Vagina (tissue), 2 donors: Measurements from ENCODE around the gene COPS2. TPM values are rescaled to one million over a fixed set of nuclear protein-coding genes. Genes with fewer than 3 reads are reported as not detected.

ENCODE experiments used
- DNase-seq, 2 donors: peaks; one replicate each; pipeline ENCODE4 v3.0.0-alpha.2; 2017; ENCODE audit errors: extremely low spot score in 2 of 2
- H3K27ac ChIP-seq: fragments of 200-600 bp; sonication (generic); one replicate; pipeline ENCODE4 v1.5.1; 2019
- H3K27me3 ChIP-seq: fragments of 200-600 bp; sonication (generic); one replicate; pipeline ENCODE4 v1.5.1; 2019
- H3K36me3 ChIP-seq, 2 donors: fragments of 200-600 bp; sonication (generic); one replicate each; pipeline ENCODE4 v1.5.1; 2017 to 2019
- H3K4me1 ChIP-seq: fragments of 200-600 bp; sonication (generic); one replicate; pipeline ENCODE4 v1.5.1; 2019
- H3K4me3 ChIP-seq, 2 donors: fragments of 200-600 bp; sonication (generic); 1 replicate in 1 of 2; 2 replicates in 1 of 2; pipeline ENCODE4 v1.5.1; 2016 to 2019
- H3K9me3 ChIP-seq: fragments of 200-600 bp; sonication (generic); one replicate; pipeline ENCODE4 v1.5.1; 2019
- POLR2A ChIP-seq, 2 donors: fragments of 450-650 bp; IDR thresholded peaks; one replicate each; pipeline ENCODE4 v1.6.1; 2017; ENCODE audit warnings: antibody characterized with exemption in 2 of 2, mild to moderate bottlenecking in 2 of 2, moderate library complexity in 2 of 2
- POLR2AphosphoS5 ChIP-seq, 2 donors: sonication (generic); formaldehyde crosslinking; IDR thresholded peaks; one replicate each; pipeline ENCODE4 v1.9.0; 2017; ENCODE audit warnings: antibody characterized with exemption in 2 of 2, mild to moderate bottlenecking in 2 of 2, low read depth in 1 of 2; ENCODE audit not compliant: insufficient read depth in 1 of 2
- intact Hi-C: fragments of 100-400 bp; cut with DNase I; formaldehyde crosslinking; loops from one replicate; pipeline ENCODE4 v1.15.1; 2023
- total RNA-seq: library from RNA; depleted of rRNA; stranded (reverse); fragments of >200 nt; gene quantifications from one replicate; pipeline ENCODE4 v1.2.3, GENCODE V29; 2016
- TF ChIP-seq, protein P1 (sequence below), 3 experiments: fragments of 450-650 bp in 2 of 3; fragments of 200-600 bp in 1 of 3; sonication (generic) in 1 of 3; IDR thresholded peaks; one replicate each; pipeline ENCODE4 v1.5.1; 2017 to 2019; ENCODE audit warnings: antibody characterized with exemption in 3 of 3, mild to moderate bottlenecking in 2 of 3, moderate library complexity in 2 of 3

COPS2 gene
- total RNA-seq, 1 donor from 2014 or later = 45.2 TPM

DNA sequence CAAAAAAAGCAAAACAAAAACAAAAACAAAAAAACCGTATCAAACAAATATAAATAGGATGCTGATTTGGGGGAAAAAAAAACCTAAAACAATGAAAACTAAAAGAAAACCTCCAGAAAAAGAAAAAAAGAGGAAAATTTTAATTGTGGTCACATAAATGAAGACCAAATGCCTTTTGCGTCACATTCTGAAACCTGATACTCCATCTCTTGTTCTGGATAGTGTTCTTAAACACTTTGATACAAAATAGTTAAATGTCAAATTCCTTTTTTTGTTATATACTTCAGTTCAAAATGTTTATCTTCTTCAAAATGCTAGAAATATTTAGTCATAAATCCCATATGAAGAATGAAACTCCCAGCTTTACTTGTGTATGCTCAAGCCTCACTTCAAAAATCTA is 31.0 kb downstream of the COPS2 start:
- TF ChIP-seq, protein P1, sequence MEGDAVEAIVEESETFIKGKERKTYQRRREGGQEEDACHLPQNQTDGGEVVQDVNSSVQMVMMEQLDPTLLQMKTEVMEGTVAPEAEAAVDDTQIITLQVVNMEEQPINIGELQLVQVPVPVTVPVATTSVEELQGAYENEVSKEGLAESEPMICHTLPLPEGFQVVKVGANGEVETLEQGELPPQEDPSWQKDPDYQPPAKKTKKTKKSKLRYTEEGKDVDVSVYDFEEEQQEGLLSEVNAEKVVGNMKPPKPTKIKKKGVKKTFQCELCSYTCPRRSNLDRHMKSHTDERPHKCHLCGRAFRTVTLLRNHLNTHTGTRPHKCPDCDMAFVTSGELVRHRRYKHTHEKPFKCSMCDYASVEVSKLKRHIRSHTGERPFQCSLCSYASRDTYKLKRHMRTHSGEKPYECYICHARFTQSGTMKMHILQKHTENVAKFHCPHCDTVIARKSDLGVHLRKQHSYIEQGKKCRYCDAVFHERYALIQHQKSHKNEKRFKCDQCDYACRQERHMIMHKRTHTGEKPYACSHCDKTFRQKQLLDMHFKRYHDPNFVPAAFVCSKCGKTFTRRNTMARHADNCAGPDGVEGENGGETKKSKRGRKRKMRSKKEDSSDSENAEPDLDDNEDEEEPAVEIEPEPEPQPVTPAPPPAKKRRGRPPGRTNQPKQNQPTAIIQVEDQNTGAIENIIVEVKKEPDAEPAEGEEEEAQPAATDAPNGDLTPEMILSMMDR (IDR thresholded peaks at IDR 0.05) = no peak
- TF ChIP-seq POLR2A (IDR thresholded peaks at IDR 0.05) (no peak), POLR2AphosphoS5 (IDR thresholded peaks at IDR 0.05; ENCODE audit: insufficient read depth in 1 of 2, low read depth in 1 of 2) (no peak)
- peaks cover 0 to 23% of the 10 kb centered on the region in 2 donors for H3K36me3 ChIP-seq
- no peaks in the 10 kb centered on the region for H3K27me3 ChIP-seq
- no peak overlapping the region for H3K4me3 ChIP-seq
- H3K4me1 ChIP-seq = no peaks in the 10 kb centered on the region
- intact Hi-C loops = no loop called here
- H3K27ac ChIP-seq = no peak overlapping the region
- no peak for DNase-seq
- H3K9me3 ChIP-seq = no peaks in the 10 kb centered on the region

DNA sequence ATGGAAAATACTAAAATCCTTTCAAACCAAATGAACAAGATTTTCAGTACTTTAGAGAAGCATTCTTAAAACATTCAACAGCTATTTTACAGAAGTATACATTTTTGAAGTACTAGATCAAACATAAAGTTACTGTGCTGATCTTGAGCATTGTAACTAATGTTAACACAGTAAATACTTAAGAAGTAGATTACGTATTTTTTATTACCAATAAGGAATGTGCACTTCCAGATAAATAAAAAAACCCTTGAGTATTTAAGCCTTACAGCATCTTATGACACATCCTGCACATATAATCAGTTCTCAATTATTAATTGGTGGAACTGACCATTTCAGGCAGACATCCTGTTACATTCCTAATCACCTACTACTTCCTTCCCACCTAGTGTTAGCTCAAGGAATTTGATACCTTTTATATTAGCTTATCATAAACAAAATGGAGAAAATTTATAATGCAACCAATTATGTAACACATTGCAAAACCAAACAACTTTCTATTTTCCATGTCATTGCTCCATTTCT is 32.8 kb downstream of the COPS2 start:
- intact Hi-C loops = no loop called here
- no peaks in the 10 kb centered on the region for H3K4me1 ChIP-seq
- H3K4me3 ChIP-seq = no peak overlapping the region
- no peak for TF ChIP-seq POLR2A (IDR thresholded peaks at IDR 0.05)
- TF ChIP-seq, protein P1 (IDR thresholded peaks at IDR 0.05) = no peak
- TF ChIP-seq POLR2AphosphoS5 (IDR thresholded peaks at IDR 0.05; ENCODE audit: insufficient read depth in 1 of 2, low read depth in 1 of 2) = no peak
- H3K36me3 ChIP-seq = peaks cover 0 to 5% of the 10 kb centered on the region in 2 donors
- no peaks in the 10 kb centered on the region for H3K27me3 ChIP-seq
- DNase-seq = no peak
- H3K9me3 ChIP-seq = no peaks in the 10 kb centered on the region
- no peak overlapping the region for H3K27ac ChIP-seq

DNA sequence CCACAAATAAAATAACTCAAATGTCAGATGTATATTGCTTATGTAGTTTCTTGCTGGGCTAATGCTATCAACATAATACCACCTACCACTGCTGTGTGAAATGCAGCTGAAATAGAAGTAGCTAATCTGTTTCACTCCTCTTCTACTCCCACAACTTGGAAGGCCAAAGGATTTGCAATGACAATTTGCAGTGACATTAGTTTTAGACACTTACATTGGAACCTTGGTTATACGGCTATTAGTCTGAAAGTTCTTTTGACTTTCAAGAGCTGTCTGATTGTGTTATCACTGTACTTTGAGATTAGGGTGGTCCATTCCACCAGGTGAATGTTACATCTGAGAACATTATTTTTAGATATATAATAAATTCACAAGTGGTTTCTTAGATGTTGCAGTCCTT is 33.5 kb downstream of the COPS2 start:
- intact Hi-C loops = no loop called here
- TF ChIP-seq POLR2A (IDR thresholded peaks at IDR 0.05) (no peak), POLR2AphosphoS5 (IDR thresholded peaks at IDR 0.05; ENCODE audit: insufficient read depth in 1 of 2, low read depth in 1 of 2) (no peak)
- TF ChIP-seq, protein P1 (IDR thresholded peaks at IDR 0.05) = no peak
- Histone ChIP-seq H3K27me3 (no peaks in the 10 kb centered on the region), H3K4me3 (no peak overlapping the region), H3K9me3 (no peaks in the 10 kb centered on the region), H3K4me1 (no peaks in the 10 kb centered on the region), H3K27ac (no peak overlapping the region), H3K36me3 (no peaks in the 10 kb centered on the region)
- no peak for DNase-seq

DNA sequence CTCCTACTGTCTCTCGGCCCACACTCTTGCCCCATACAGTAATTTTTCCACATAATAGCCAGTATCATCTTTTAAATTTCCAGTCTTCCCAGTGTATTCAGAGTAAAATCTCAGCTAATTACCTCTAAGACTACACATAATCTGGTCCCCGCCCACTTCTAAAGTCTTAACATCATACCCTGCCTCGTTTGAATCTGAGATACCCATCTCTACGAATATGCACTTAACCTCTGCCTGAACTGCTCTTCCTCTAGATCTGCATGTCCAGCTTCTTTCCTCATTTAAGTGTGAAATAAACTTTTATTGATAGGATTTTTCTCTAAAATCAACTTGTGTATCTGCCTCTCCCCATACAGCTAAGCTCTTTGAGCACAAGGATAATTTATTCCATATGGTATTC is 34.6 kb downstream of the COPS2 start:
- H3K4me3 ChIP-seq = no peak overlapping the region
- no peaks in the 10 kb centered on the region for H3K9me3 ChIP-seq
- no peak overlapping the region for H3K27ac ChIP-seq
- H3K27me3 ChIP-seq = no peaks in the 10 kb centered on the region
- TF ChIP-seq POLR2AphosphoS5 (IDR thresholded peaks at IDR 0.05; ENCODE audit: insufficient read depth in 1 of 2, low read depth in 1 of 2) (no peak), POLR2A (IDR thresholded peaks at IDR 0.05) (no peak)
- TF ChIP-seq, protein P1 (IDR thresholded peaks at IDR 0.05) = no peak
- no peak for DNase-seq
- no peaks in the 10 kb centered on the region for H3K36me3 ChIP-seq
- intact Hi-C loops = no loop called here
- H3K4me1 ChIP-seq = no peaks in the 10 kb centered on the region

DNA sequence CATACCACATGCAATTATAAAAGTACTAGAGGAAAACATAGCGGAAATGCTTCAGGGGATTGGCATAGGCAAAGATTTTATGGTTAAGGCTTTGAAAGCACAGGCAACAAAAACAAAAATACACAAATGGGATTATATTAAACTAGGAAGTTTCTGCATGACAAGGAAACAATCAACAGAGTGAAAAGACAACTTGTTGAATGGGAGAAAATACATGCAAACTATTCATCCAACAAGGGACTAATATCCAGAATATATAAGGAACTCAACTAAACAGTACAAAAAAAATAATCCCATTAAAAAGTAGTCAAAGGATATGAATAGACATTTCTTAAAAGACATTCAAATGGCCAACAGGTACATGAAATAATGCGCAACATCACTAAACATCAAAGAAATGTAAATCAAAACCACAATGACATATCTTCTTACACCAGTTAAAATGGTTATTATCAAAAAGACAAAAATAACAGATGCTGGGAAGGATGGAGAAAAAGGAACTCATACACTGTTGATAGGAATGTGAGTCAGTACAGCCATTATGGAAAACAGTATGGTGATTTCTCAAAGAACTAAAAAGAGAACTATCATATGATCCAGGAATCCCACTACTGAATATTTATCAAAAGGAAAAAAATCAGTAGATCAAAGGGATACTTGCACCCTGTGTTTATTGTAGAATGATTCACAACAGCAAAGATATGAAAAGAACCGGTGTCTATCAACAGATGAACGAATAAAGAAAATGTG is 39.1 kb downstream of the COPS2 start:
- Histone ChIP-seq H3K4me3 (no peak overlapping the region), H3K36me3 (peaks cover 0 to 14% of the 10 kb centered on the region in 2 donors), H3K4me1 (no peaks in the 10 kb centered on the region), H3K9me3 (no peaks in the 10 kb centered on the region), H3K27ac (no peak overlapping the region), H3K27me3 (no peaks in the 10 kb centered on the region)
- no peak for DNase-seq
- intact Hi-C loops = no loop called here
- TF ChIP-seq POLR2AphosphoS5 (IDR thresholded peaks at IDR 0.05; ENCODE audit: insufficient read depth in 1 of 2, low read depth in 1 of 2) = no peak
